ENCODE data around the gene CDH18. TPM values are rescaled to one million over a fixed set of nuclear protein-coding genes. Genes with fewer than 3 reads are reported as not detected.
A peak's percentile ranks its signal among the peaks of the same experiment; 100 is the strongest.

CDH18 gene
- total and polyA plus RNA-seq, 2 donors (not counting 1 experiment from before 2014, with no cell fraction given), result 0.16 to 0.33 TPM

GRCh38 chr5:19927170-19927569, 60.8 kb downstream of the CDH18 start:
- no peak overlapping the region for H3K27ac ChIP-seq (ENCODE audit: insufficient read depth, low read length)
- H3K9ac ChIP-seq (ENCODE audit: insufficient read depth, low read length), result no peak overlapping the region
- no peak overlapping the region for H3K4me3 ChIP-seq (replicated peaks in 1 of 4; ENCODE audit: control extremely low read depth in 1 of 4, insufficient read depth in 1 of 4, low read depth in 3 of 4, low read length in 4 of 4)
- no peaks in the 10 kb centered on the region for H3K79me2 ChIP-seq (ENCODE audit: control insufficient read depth, insufficient read depth, low read length)
- no peak overlapping the region for H2AFZ ChIP-seq (ENCODE audit: low read length)
- TF ChIP-seq EZH2 (IDR thresholded peaks at IDR 0.05; ENCODE audit: low read length, missing control alignments) (no peak), CTCF (conservative IDR thresholded peaks at IDR 0.05 in 1 of 2, IDR thresholded peaks at IDR 0.05 in 1 of 2; ENCODE audit: low read depth in 1 of 2, low read length in 2 of 2) (no peak)
- H4K20me1 ChIP-seq (ENCODE audit: control insufficient read depth, extremely low read depth, insufficient read depth, low read length), result no peaks in the 10 kb centered on the region
- peaks cover 7% of the 10 kb centered on the region for H3K4me1 ChIP-seq (ENCODE audit: control insufficient read depth, extremely low read depth, insufficient read depth, low read length)
- H3K9me3 ChIP-seq (ENCODE audit: control insufficient read depth, insufficient read depth, low read depth, low read length), result no peaks in the 10 kb centered on the region
- H3K27me3 ChIP-seq (ENCODE audit: control insufficient read depth, insufficient read depth, low read length), result no peaks in the 10 kb centered on the region
- DNase-seq (ENCODE audit: low read depth in 2 of 2), result no peak
- no peaks in the 10 kb centered on the region for H3K36me3 ChIP-seq (ENCODE audit: control insufficient read depth, insufficient read depth, low read length)
- H3K4me2 ChIP-seq (ENCODE audit: extremely low read depth, insufficient read depth, low read length), result no peak overlapping the region

GRCh38 chr5:19923742-19924141, 64.3 kb downstream of the CDH18 start:
- Histone ChIP-seq H3K36me3 (ENCODE audit: control insufficient read depth, insufficient read depth, low read length) (no peaks in the 10 kb centered on the region), H3K79me2 (ENCODE audit: control insufficient read depth, insufficient read depth, low read length) (no peaks in the 10 kb centered on the region), H3K4me2 (ENCODE audit: extremely low read depth, insufficient read depth, low read length) (no peak overlapping the region), H4K20me1 (ENCODE audit: control insufficient read depth, extremely low read depth, insufficient read depth, low read length) (no peaks in the 10 kb centered on the region), H2AFZ (ENCODE audit: low read length) (no peak overlapping the region), H3K27me3 (ENCODE audit: control insufficient read depth, insufficient read depth, low read length) (no peaks in the 10 kb centered on the region), H3K9ac (ENCODE audit: insufficient read depth, low read length) (no peak overlapping the region), H3K4me3 (replicated peaks in 1 of 4; ENCODE audit: control extremely low read depth in 1 of 4, insufficient read depth in 1 of 4, low read depth in 3 of 4, low read length in 4 of 4) (no peak overlapping the region), H3K9me3 (ENCODE audit: control insufficient read depth, insufficient read depth, low read depth, low read length) (no peaks in the 10 kb centered on the region), H3K4me1 (ENCODE audit: control insufficient read depth, extremely low read depth, insufficient read depth, low read length) (peaks cover 6% of the 10 kb centered on the region), H3K27ac (ENCODE audit: insufficient read depth, low read length) (no peak overlapping the region)
- TF ChIP-seq CTCF (conservative IDR thresholded peaks at IDR 0.05 in 1 of 2, IDR thresholded peaks at IDR 0.05 in 1 of 2; ENCODE audit: low read depth in 1 of 2, low read length in 2 of 2) (no peak), EZH2 (IDR thresholded peaks at IDR 0.05; ENCODE audit: low read length, missing control alignments) (no peak)
- DNase-seq (ENCODE audit: low read depth in 2 of 2), result no peak

GRCh38 chr5:19920761-19921160, 67.2 kb downstream of the CDH18 start:
- no peak overlapping the region for H3K27ac ChIP-seq (ENCODE audit: insufficient read depth, low read length)
- DNase-seq (ENCODE audit: low read depth in 2 of 2), result peak; percentile 12 to 54
- no peaks in the 10 kb centered on the region for H3K27me3 ChIP-seq (ENCODE audit: control insufficient read depth, insufficient read depth, low read length)
- no peaks in the 10 kb centered on the region for H3K4me1 ChIP-seq (ENCODE audit: control insufficient read depth, extremely low read depth, insufficient read depth, low read length)
- no peak for TF ChIP-seq EZH2 (IDR thresholded peaks at IDR 0.05; ENCODE audit: low read length, missing control alignments)
- no peak for TF ChIP-seq CTCF (conservative IDR thresholded peaks at IDR 0.05 in 1 of 2, IDR thresholded peaks at IDR 0.05 in 1 of 2; ENCODE audit: low read depth in 1 of 2, low read length in 2 of 2)
- H3K4me2 ChIP-seq (ENCODE audit: extremely low read depth, insufficient read depth, low read length), result no peak overlapping the region
- H3K9ac ChIP-seq (ENCODE audit: insufficient read depth, low read length), result no peak overlapping the region
- no peaks in the 10 kb centered on the region for H3K79me2 ChIP-seq (ENCODE audit: control insufficient read depth, insufficient read depth, low read length)
- no peaks in the 10 kb centered on the region for H3K9me3 ChIP-seq (ENCODE audit: control insufficient read depth, insufficient read depth, low read depth, low read length)
- no peaks in the 10 kb centered on the region for H4K20me1 ChIP-seq (ENCODE audit: control insufficient read depth, extremely low read depth, insufficient read depth, low read length)
- H3K36me3 ChIP-seq (ENCODE audit: control insufficient read depth, insufficient read depth, low read length), result no peaks in the 10 kb centered on the region
- H2AFZ ChIP-seq (ENCODE audit: low read length), result no peak overlapping the region
- no peak overlapping the region for H3K4me3 ChIP-seq (replicated peaks in 1 of 4; ENCODE audit: control extremely low read depth in 1 of 4, insufficient read depth in 1 of 4, low read depth in 3 of 4, low read length in 4 of 4)

All from fibroblast of lung (primary cell).